Panc1 (cell line): ENCODE data around the gene STX1A. TPM values are rescaled to one million over a fixed set of nuclear protein-coding genes. Genes with fewer than 3 reads are reported as not detected.

Experiments used
- ATAC-seq: fragments of 200-7000 bp; cut with Tn5 transposase; 2 replicates; pipeline ENCODE4 v1.9.1; 2020; ENCODE audit warnings: mild to moderate bottlenecking, moderate library complexity
- BruUV-seq: library from RNA; stranded (reverse); fragments of 400-500 nt; replicated peaks from 2 replicates; lab custom pipeline; 2021; lab: Mats Ljungman, UMichigan
- CTCF ChIA-PET: fragments of 300-600 bp; sonication (Branson Sonifier 250); formaldehyde crosslinking; loops from one replicate; lab custom pipeline; 2022; ENCODE audit warnings: antibody characterized with exemption; lab: Charles Lee
- POLR2A ChIA-PET: fragments of 300-600 bp; sonication (Branson Sonifier 250); formaldehyde crosslinking; loops from one replicate; lab custom pipeline; 2022; ENCODE audit warnings: antibody characterized with exemption; lab: Charles Lee
- DNase-seq: peaks from one replicate; pipeline ENCODE4 v3.0.0-alpha.2; 2010; ENCODE audit warnings: low read depth, low spot score
- H3K27ac ChIP-seq: 2 replicates; pipeline ENCODE4 v1.5.1; 2011; ENCODE audit warnings: mild to moderate bottlenecking, low read length, inconsistent platforms
- H3K27me3 ChIP-seq: fragments of 200-500 bp; sonication (Bioruptor generic); 2 replicates; pipeline ENCODE4 v1.6.0; 2014; ENCODE audit warnings: low read length, inconsistent platforms; ENCODE audit not compliant: control insufficient read depth, insufficient read depth
- H3K36me3 ChIP-seq: fragments of 200-500 bp; sonication (Bioruptor generic); 2 replicates; pipeline ENCODE4 v1.5.1; 2014; ENCODE audit warnings: inconsistent platforms, mild to moderate bottlenecking, low read length, moderate library complexity; ENCODE audit not compliant: control insufficient read depth, insufficient read depth
- H3K4me1 ChIP-seq: 2 replicates; pipeline ENCODE4 v1.5.1; 2011; ENCODE audit warnings: inconsistent platforms, mild to moderate bottlenecking, low read length, moderate library complexity; ENCODE audit not compliant: control insufficient read depth, insufficient read depth
- H3K4me3 ChIP-seq, 2 experiments: 2 replicates each; pipeline ENCODE4 v1.5.1; 2011 to 2012; ENCODE audit warnings: low read depth in 2 of 2, low read length in 2 of 2, mild to moderate bottlenecking in 2 of 2, inconsistent platforms in 1 of 2, moderate library complexity in 1 of 2
- H3K9me3 ChIP-seq: fragments of 200-500 bp; sonication (Bioruptor generic); 2 replicates; pipeline ENCODE4 v1.5.1; 2014; ENCODE audit warnings: low read depth, mild to moderate bottlenecking, inconsistent platforms, low read length, moderate library complexity; ENCODE audit not compliant: control insufficient read depth, insufficient read depth
- POLR2AphosphoS5 ChIP-seq: IDR thresholded peaks from 2 replicates; pipeline ENCODE4 v1.6.1; 2012; ENCODE audit warnings: mild to moderate bottlenecking, low read depth, low read length, moderate library complexity
- REST ChIP-seq, 2 experiments: IDR thresholded peaks; 2 replicates each; pipeline ENCODE4 v1.6.1; 2011 to 2012; ENCODE audit warnings: low read depth in 2 of 2, control low read depth in 1 of 2, low read length in 1 of 2, mild to moderate bottlenecking in 1 of 2, moderate library complexity in 1 of 2; ENCODE audit not compliant: insufficient read depth in 1 of 2
- SIN3A ChIP-seq: IDR thresholded peaks from 2 replicates; pipeline ENCODE4 v1.6.1; 2012; ENCODE audit warnings: low read depth, mild to moderate bottlenecking, low read length, moderate library complexity, borderline replicate concordance; ENCODE audit not compliant: insufficient read depth
- TCF7L2 ChIP-seq: IDR thresholded peaks from 2 replicates; pipeline ENCODE4 v1.6.1; 2011; ENCODE audit warnings: mild to moderate bottlenecking, low read depth, low read length, inconsistent platforms
- in situ Hi-C: cut with HindIII; loops from 2 replicates; pipeline ENCODE4 v1.10.0; 2016; ENCODE audit warnings: low sequenced_read_pairs, low pct_unique_long_range_greater_than_20kb
- intact Hi-C: fragments of 100-400 bp; cut with micrococcal nuclease; formaldehyde crosslinking; loops from one replicate; pipeline ENCODE4 v1.10.0; 2022; ENCODE audit not compliant: unreplicated experiment
- total RNA-seq: library from RNA; stranded (reverse); gene quantifications from one replicate; pipeline ENCODE4 v1.2.1, GENCODE V29; 2021; ENCODE audit not compliant: unreplicated experiment
- TF ChIP-seq, protein P1 (sequence below): fragments of 450-650 bp; IDR thresholded peaks from 2 replicates; pipeline ENCODE4 v1.5.1; 2017; ENCODE audit warnings: mild to moderate bottlenecking

Gene STX1A
- total RNA-seq, 1 experiment from 2014 or later: 80.9 TPM

DNA sequence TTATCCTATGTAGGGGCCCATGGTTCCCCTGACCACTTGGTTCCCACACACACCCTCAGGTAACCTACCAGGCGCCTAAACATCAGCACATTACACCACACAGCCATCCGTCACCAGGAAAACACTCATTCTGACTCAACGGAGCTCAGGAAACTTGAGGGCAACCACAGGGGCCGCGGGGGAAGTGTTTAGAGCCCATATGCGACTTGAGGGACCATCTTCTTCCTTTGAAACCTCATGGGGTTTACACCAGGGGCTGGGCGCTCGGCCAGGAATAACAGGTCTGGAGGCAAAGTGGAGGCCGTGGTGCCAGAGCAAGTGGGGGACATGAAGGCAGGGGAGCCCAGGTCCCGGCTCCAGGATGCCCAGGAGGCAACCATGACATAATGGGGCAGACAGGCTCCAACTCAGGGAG is 1.5 kb downstream of the STX1A start:
- CTCF ChIA-PET: interaction anchor here (1.7 kb wide), 1 partner anchor 16 kb away, joined by 4 read pairs; no protein-coding TSS in a partner anchor
- no peak; the same call in 1 of the 2 replicates for ATAC-seq
- Histone ChIP-seq H3K4me3 (peak overlapping the region; percentile 82 to 96), H3K9me3 (no peaks in the 10 kb centered on the region), H3K27ac (peak overlapping the region; percentile 96), H3K36me3 (no peaks in the 10 kb centered on the region), H3K4me1 (peaks cover 71% of the 10 kb centered on the region), H3K27me3 (no peaks in the 10 kb centered on the region)
- in situ Hi-C loops: no loop called here
- TF ChIP-seq SIN3A (no peak), REST (IDR thresholded peaks at IDR 0.05; ENCODE audit: insufficient read depth in 1 of 2, low read depth in 2 of 2, low read length in 1 of 2) (no peak), POLR2AphosphoS5 (no peak), TCF7L2 (no peak)
- TF ChIP-seq, protein P1, sequence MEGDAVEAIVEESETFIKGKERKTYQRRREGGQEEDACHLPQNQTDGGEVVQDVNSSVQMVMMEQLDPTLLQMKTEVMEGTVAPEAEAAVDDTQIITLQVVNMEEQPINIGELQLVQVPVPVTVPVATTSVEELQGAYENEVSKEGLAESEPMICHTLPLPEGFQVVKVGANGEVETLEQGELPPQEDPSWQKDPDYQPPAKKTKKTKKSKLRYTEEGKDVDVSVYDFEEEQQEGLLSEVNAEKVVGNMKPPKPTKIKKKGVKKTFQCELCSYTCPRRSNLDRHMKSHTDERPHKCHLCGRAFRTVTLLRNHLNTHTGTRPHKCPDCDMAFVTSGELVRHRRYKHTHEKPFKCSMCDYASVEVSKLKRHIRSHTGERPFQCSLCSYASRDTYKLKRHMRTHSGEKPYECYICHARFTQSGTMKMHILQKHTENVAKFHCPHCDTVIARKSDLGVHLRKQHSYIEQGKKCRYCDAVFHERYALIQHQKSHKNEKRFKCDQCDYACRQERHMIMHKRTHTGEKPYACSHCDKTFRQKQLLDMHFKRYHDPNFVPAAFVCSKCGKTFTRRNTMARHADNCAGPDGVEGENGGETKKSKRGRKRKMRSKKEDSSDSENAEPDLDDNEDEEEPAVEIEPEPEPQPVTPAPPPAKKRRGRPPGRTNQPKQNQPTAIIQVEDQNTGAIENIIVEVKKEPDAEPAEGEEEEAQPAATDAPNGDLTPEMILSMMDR: no peak
- POLR2A ChIA-PET: no interaction called here
- DNase-seq: peak; percentile 68
- intact Hi-C loops: no loop called here
- no TSS peak for BruUV-seq

DNA sequence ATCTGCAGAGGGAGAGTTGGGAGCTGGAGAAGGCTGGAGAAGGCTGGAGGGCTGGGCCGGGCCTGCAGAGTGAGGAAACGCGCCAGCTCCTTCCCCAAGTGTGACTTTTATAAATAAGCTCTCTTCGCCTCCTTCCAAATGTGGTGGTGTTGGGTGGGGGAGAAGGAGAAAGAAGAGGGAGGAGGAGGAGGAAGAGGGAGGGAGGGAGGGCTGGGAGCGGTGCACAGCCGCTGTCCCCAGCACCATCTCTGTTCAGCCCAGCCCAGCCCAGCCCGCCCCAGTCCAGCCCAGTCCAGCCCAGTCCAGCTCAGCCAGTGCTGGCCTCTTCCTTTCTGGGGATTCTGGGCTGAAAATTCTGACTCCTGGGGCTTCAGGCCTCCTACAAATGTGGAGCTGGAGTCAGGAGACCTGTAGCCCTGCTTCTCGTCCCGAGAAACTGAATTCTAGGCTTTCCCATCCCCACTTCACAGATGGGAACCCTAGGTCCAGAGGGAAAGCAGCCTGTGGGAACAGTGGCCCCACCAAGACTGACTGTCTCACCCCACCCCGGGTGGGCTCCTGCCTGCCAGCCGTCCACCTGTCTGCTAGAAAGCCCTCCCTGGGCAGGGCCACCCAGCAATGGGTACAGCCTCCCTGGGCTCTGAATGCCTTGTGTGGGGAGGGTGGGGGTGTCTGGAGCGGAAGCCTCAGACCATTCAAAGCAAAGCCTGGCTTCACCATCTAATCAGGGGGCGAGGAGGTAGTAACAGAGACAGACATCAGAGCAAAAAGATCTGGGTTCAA is 2.3 kb downstream of the STX1A start:
- POLR2A ChIA-PET: interaction anchor here (0.6 to 0.7 kb wide), 4 partner anchors 12 to 359 kb away, joined by 3 to 19 read pairs (median 3); no protein-coding TSS in a partner anchor
- BruUV-seq: no TSS peak
- peaks cover 75% of the 10 kb centered on the region for H3K4me1 ChIP-seq

More for the DNA sequence above, 2.3 kb downstream of the STX1A start:
- ATAC-seq (no peak), DNase-seq (no peak)
- intact Hi-C loops: no loop called here
- Histone ChIP-seq H3K4me3 (peak overlapping the region; percentile 82 to 96), H3K36me3 (no peaks in the 10 kb centered on the region), H3K9me3 (no peaks in the 10 kb centered on the region), H3K27me3 (no peaks in the 10 kb centered on the region), H3K27ac (peak overlapping the region; percentile 96)
- CTCF ChIA-PET: interaction anchor here (0.6 to 1.7 kb wide), 3 partner anchors 15 to 17 kb away, joined by 3 to 4 read pairs (median 3); no protein-coding TSS in a partner anchor
- TF ChIP-seq TCF7L2 (no peak), REST (IDR thresholded peaks at IDR 0.05; ENCODE audit: insufficient read depth in 1 of 2, low read depth in 2 of 2, low read length in 1 of 2) (no peak)
- in situ Hi-C loops: no loop called here
